ENCODE data around the gene SMIM20. TPM values are rescaled to one million over a fixed set of nuclear protein-coding genes. Genes with fewer than 3 reads are reported as not detected.

The SMIM20 gene
- total RNA-seq, 4 donors from 2014 or later = 36.4 to 59.4 (median 48.3) TPM

- Histone ChIP-seq H3K4me1 (peaks cover 5 to 7% of the 10 kb centered on the region in 2 donors), H3K4me3 (no peak overlapping the region), H3K27me3 (no peaks in the 10 kb centered on the region), H3K36me3 (no peaks in the 10 kb centered on the region), H3K27ac (peak overlapping the region in 1 of 4 donors; percentile 24), H3K9me3 (no peaks in the 10 kb centered on the region)
- ATAC-seq (peak; percentile 84 to 85), DNase-seq (peak; percentile 23 to 67)
- intact Hi-C loops (cut with DNase I; ENCODE audit: low total_unique reads) = no loop called here
- in situ Hi-C loops (cut with MboI; ENCODE audit: low sequenced_read_pairs in 4 of 4) = loop anchor here in 1 of 4 donors (25.0 kb wide), 1 partner anchor 99 kb away; no protein-coding TSS in a partner anchor
- TF ChIP-seq CTCF (IDR thresholded peaks at IDR 0.05 in 4 of 5, conservative IDR thresholded peaks at IDR 0.05 in 1 of 5) = no peak
- TF ChIP-seq POLR2A (IDR thresholded peaks at IDR 0.05) = no peak
These were observed 24.8 kb downstream of the SMIM20 start for GRCh38 chr4:25938787-25939186.

- TF ChIP-seq CTCF (IDR thresholded peaks at IDR 0.05 in 4 of 5, conservative IDR thresholded peaks at IDR 0.05 in 1 of 5) = no peak
- TF ChIP-seq POLR2A (IDR thresholded peaks at IDR 0.05) = no peak
- ATAC-seq (no peak), DNase-seq (no peak)
- Histone ChIP-seq H3K27me3 (no peaks in the 10 kb centered on the region), H3K4me3 (no peak overlapping the region), H3K36me3 (no peaks in the 10 kb centered on the region), H3K4me1 (peaks cover 5 to 7% of the 10 kb centered on the region in 2 donors), H3K27ac (no peak overlapping the region), H3K9me3 (no peaks in the 10 kb centered on the region)
- in situ Hi-C loops (cut with MboI; ENCODE audit: low sequenced_read_pairs in 4 of 4) (loop anchor here in 1 of 4 donors (25.0 kb wide), 1 partner anchor 98 kb away; no protein-coding TSS in a partner anchor), intact Hi-C loops (cut with DNase I; ENCODE audit: low total_unique reads) (no loop called here)
These were observed 25.3 kb downstream of the SMIM20 start for GRCh38 chr4:25939330-25939729.

- H3K27ac ChIP-seq = no peak overlapping the region
- no peak for DNase-seq
- H3K4me1 ChIP-seq = peaks cover 5 to 7% of the 10 kb centered on the region in 2 donors
- no peaks in the 10 kb centered on the region for H3K27me3 ChIP-seq
- no peaks in the 10 kb centered on the region for H3K36me3 ChIP-seq
- intact Hi-C loops (cut with DNase I; ENCODE audit: low total_unique reads) = no loop called here
- TF ChIP-seq CTCF (IDR thresholded peaks at IDR 0.05 in 4 of 5, conservative IDR thresholded peaks at IDR 0.05 in 1 of 5) (no peak), POLR2A (IDR thresholded peaks at IDR 0.05) (no peak)
- in situ Hi-C loops (cut with MboI; ENCODE audit: low sequenced_read_pairs in 4 of 4) = loop anchor here in 1 of 4 donors (25.0 kb wide), 1 partner anchor 96 kb away; no protein-coding TSS in a partner anchor
- no peaks in the 10 kb centered on the region for H3K9me3 ChIP-seq
- H3K4me3 ChIP-seq = no peak overlapping the region
- ATAC-seq = no peak
These were observed 27.6 kb downstream of the SMIM20 start for GRCh38 chr4:25941457-25942221.

GRCh38 chr4:25943312-25943711 is 29.3 kb downstream of the SMIM20 start:
- peaks cover 1 to 3% of the 10 kb centered on the region in 2 donors for H3K4me1 ChIP-seq
- H3K4me3 ChIP-seq = no peak overlapping the region
- H3K27me3 ChIP-seq = no peaks in the 10 kb centered on the region
- no peak for TF ChIP-seq CTCF (IDR thresholded peaks at IDR 0.05 in 4 of 5, conservative IDR thresholded peaks at IDR 0.05 in 1 of 5)
- no peak for TF ChIP-seq POLR2A (IDR thresholded peaks at IDR 0.05)
- in situ Hi-C loops (cut with MboI; ENCODE audit: low sequenced_read_pairs in 4 of 4) (loop anchor here in 1 of 4 donors (25.0 kb wide), 1 partner anchor 94 kb away; no protein-coding TSS in a partner anchor), intact Hi-C loops (cut with DNase I; ENCODE audit: low total_unique reads) (no loop called here)
- H3K9me3 ChIP-seq = no peaks in the 10 kb centered on the region
- ATAC-seq = no peak
- DNase-seq = no peak
- no peaks in the 10 kb centered on the region for H3K36me3 ChIP-seq
- H3K27ac ChIP-seq = no peak overlapping the region

All from gastrocnemius medialis (tissue), 4 donors.